GM12872 (cell line): Measurements from ENCODE around the gene LYRM4.

ENCODE experiments used
- CTCF ChIP-seq: IDR thresholded peaks from 3 replicates; pipeline ENCODE4 v1.5.1; 2011; ENCODE audit warnings: low read depth, mild to moderate bottlenecking, low read length, moderate library complexity; ENCODE audit not compliant: insufficient read depth

The LYRM4 gene

GRCh38 chr6:5260661-5261544 lies at the start of gene LYRM4, which contains the start of gene FARS2:
TSS of gene LYRM4 (minus strand) at chr6:5260950. CDS start at chr6:5260733, 217 bp downstream.
TSS of gene FARS2 (plus strand) at chr6:5261513.
- TF ChIP-seq CTCF = peak; percentile 32; the same call in 1 of the 3 replicates

GRCh38 chr6:5308066-5308465 lies 47.3 kb upstream of the LYRM4 start:
- TF ChIP-seq CTCF = no peak

- TF ChIP-seq CTCF = no peak
Measured at GRCh38 chr6:5307058-5307457, 46.3 kb upstream of the LYRM4 start.

GRCh38 chr6:5305968-5306626 lies 45.3 kb upstream of the LYRM4 start:
- no peak for TF ChIP-seq CTCF

GRCh38 chr6:5303682-5304081 lies 42.9 kb upstream of the LYRM4 start:
- no peak for TF ChIP-seq CTCF

GRCh38 chr6:5302995-5303622 lies 42.4 kb upstream of the LYRM4 start:
- TF ChIP-seq CTCF = peak; percentile 97
